NCI-H748 (cell line): Measurements from ENCODE around the gene UBALD2.
A peak's percentile ranks its signal among the peaks of the same experiment; 100 is the strongest.
"Not testable (repeated sequence)": the region's sequence is repeated elsewhere in the genome, so short reads cannot be mapped to it uniquely, and the experiment has no call there.

ENCODE experiments used
- DNase-seq: peaks from one replicate; lab custom pipeline; 2025; ENCODE audit not compliant: unreplicated experiment; lab: John Stamatoyannopoulos, UW

The UBALD2 gene

DNA sequence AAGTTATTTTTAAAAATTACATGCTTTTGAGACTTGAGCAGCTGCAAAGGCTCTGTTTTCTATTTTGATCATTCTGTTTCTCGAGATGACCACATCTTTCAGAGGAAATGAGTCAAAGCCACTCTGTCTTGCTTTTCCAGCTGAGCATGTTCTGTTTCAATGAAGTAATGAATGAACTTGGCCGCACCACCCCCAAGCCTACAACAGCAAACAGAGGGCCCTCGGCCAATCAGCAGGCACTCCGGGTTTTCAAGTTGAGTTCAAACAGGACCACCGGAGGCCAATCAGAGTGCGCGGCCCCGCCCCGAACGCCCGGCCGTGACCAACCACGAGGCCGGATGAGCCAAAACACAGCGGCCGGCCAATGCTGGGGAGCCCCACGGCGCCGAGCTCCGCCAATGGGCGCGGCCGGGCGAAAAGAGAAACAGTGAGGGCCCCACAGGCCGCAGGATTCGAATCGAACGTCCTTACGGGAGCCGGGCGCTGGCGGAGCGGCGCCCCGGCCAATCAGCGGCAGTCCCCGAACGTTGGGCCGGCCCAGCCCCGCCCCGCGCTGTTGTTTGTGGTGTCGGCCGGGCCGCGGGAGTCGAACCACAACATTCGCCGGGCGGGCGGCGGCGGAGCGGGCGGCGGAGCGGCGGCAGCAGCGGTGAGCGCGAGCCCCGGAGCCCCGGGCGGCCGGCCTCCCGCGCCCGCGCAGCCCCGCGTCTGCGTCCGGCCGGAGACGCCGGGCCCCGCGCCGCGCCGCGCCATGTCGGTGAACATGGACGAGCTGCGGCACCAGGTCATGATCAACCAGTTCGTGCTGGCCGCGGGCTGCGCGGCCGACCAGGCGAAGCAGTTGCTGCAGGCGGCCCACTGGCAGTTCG, at the start of gene UBALD2:
TSS of gene UBALD2 (plus strand) at position 594 of the 869 bp plus-strand sequence. CDS start at position 752, 158 bp downstream.
- peak; percentile 97 for DNase-seq

DNA sequence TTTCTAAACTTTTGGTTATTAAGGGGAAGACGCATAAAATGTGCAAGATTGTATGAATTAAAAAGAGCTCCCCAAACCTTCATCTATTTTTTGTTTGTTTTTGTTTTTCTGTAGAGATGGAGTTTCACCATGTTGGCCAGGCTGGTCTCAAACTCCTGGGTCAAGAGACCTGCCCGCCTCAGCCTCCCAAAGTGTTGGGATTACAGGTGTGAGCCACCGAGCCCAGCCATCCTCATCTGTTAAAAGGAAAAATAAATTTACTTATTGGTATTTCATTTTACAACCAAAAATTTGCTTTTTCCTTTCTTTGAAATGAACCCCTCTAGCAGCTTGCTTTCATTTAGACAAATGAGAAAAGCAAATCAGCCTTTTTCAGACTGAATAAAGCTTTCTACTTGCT, 48.1 kb upstream of the UBALD2 start:
- no peak for DNase-seq

DNA sequence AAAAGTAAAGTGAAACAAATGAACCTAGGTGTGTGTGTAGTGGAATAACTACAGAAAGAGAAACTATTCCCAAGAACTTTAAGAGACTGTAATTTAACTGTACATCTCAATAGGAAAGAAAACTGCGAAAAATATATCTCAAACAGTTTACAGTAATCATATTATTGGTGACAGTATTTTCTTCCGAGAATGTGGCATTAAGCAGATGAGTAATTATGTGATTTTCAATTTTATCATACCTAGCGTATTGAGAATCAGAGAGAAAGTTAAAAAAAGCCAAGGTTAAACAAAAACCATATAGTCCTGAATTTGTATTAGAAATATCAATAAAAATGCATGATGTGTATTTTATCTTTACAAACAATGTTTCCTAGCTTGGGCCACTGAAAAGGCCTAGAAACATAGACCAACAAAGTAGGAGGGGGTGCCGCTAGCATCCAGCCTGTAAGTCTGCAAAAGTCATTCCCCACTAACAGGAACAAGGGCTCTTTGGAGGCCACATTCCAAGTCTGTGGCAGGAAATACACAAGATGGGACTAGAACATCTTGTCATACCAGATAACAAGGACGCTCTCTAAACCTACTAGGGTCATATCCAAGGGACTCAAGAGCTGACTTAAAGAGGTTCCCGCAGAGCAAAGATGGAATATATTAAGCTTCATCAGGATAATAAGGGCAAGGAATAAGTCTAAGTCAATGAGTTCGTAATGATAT, 45.3 kb upstream of the UBALD2 start:
- DNase-seq = no peak

DNA sequence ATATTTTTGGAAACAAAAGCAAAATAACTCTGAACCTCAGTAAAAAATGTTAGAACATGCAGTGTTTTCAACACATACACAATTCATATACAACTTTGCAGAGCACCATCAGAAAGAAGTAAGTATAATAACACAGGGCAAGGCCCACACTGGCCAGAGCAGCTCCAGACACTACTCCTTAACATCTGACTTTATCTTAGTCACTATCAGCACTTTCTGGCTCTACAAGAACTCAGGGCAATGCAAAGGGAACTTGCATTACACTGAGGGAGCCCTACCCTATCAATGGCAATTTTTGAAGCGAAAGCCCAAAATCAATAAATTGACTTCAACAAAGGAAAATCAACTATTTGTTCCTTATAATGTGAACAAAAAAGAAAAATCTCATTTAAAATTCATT, 41.3 kb upstream of the UBALD2 start:
- no peak for DNase-seq

DNA sequence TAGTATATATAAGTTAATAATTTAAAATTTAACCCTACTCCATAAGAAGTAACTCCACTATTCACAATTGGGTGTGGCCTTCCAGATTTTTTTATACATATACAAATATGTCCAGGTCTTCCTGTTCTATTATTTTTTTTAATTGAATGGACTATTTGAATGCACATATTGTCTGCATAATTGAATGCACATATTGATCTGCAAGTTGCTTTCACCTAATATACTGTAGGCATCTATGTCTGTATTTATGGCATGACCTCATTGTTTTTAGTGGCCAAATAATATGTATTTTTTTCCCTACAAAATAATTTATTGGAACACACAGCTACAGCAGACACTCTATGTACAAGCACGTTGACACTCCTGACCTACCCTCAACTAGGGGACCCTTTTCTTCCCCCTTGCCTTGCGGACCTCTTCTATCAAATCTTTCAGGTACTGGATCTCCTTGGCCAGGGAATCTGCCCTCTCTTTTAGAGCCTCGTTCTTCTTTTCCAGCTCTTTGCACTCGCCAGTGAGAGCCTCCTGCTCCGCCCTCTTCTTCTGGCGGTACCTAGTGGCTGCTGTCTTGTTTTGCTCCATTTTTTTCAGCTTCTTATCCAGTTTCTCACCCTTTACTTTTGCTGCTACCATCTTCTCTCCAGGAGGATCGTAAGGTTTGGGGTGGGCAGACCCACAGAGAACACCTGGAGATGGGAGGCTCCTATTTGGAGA, 39.6 kb upstream of the UBALD2 start:
- not testable (repeated sequence) for DNase-seq

DNA sequence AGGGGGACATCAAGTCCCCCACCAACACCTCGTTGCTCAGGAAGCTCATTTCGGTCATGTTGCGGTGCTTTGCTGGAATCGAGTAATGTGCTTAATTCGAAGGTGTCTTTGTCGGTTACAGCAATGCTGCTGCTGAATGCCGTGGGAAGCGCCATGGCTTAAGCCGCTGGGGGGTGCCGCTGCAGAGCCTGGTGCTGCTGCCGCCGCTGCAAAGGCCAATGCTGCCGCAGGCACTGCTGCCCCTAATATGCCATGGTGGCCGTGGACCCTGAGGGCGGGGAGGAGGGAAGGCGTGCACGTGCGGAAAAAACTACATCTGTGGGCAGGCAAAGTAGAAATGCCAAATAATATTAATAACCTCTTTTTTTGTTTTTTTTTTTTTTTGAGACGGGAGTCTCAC, 38.4 kb upstream of the UBALD2 start:
- not testable (repeated sequence) for DNase-seq

DNA sequence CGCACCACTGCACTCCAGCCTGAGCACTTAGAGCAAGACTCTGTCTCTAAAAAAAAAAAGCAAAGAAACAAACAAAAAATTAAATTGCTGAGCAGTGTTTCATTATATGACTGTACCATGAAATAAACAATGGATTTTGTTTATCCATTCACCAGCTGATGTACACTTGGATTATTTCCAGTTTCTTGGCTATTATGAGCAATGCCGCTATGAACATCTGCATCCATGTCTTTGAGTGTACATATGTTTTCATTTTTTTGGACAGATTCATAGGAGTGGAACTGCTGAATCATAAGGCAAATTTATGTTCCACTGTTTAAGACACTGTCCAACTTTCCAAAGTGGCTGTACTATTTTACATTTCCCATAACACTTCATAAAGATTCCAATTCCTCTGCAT, 32.8 kb upstream of the UBALD2 start:
- no peak for DNase-seq

DNA sequence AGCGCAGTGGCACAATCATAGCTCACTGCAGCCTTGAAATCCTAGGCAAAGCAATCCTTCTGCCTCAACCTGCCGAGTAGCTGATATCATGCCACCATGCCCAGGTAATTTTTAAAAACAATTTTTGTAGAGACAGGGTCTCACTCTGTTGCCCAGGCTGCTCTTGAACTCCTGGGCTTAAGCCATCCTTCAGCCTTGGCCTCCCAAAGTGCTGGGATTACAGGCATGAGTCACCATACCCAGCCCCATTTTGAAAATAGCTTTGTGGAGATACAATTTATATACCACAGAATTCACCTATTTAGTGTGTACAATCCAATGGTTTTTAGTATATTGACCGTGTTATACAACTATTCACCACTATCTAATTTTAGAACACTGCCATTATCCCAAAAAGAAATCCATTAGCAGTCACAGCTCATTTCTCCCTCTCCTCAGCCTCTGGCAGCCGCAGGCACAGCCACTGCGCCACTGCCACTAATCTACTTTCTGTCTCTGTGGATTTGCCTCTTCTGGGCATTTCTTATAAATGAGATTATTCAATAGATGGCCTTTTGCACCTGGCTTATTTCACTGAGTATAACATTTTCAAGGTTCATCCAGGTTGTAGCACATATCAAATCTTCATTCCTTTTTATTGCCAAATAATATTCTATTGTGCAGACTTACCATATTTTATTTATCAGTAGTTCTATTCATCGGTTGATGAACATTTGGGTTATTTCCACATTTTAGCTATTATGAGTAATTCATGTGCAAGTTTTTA, 31.4 kb upstream of the UBALD2 start:
- no peak for DNase-seq

DNA sequence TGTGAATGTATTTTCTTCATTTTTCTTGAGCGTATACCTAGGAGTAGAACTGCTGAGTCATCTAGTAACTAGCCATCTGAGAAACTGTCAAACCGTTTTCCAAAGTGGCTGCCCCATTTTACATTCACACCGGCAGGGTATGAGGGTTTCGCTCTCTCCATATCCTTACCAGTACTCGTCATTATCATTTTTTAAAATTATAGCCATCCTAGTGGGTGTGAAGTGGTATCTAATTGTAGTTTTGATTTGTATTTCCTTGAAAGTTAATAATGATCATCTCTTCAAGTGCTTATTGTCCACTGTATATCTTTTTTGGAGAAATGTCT, 30.8 kb upstream of the UBALD2 start:
- DNase-seq = no peak

DNA sequence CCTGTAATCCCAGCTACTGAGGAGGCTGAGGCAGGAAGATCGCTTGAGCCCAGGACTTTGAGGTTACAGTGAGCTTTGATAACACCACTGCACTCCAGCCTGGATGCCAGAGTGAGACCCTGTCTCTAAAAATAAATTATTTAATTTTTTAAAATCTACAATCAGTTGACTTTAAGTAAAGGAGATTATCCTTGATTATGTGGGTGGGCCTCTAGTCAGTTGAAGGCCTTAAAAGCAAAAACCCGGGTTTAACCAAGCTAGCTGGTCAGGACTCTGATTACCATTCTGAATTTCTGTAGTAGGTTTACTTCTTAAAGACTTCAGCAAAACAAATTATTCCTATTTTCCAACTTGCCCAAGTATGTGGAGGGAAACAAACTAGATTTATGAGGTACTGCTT, 29.3 kb upstream of the UBALD2 start:
- no peak for DNase-seq

DNA sequence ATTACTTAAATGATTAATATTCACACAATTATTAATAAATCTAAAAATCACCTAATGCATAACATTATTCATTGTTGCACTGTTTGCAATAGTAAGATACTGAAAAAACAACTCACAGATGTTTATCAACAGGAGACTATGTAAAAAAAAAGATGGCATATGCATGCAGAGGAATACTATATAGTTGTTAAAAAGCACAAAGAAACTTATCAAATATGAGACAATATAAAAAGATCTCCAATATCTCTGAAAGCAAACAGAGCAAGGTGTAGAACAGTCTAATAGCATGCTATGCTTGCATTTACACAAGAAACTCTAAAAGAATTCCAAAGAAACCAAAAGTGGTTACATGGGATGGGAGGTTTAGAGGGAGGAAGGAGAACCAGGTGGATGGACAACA, 28.5 kb upstream of the UBALD2 start:
- no peak for DNase-seq

DNA sequence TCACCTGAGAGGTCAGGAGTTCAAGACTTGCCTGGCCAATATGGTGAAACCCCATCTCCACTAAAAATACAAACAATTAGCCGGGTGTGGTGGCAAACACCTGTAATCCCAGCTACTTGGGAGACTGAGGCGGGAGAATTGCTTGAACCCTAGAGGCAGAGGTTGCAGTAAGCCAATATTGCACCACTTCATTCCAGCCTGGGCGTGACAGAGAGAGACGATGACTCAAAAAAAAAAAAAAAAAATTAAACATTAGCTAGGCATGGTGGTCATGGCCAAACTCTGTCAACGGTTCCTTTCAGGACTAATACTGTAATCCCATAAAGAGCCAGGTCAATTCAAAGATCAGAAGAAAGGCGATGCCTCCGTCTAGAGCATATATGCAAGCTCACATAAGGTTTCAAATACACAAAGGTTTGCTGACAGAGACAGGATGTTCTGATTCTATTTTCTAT, 27.3 kb upstream of the UBALD2 start:
- DNase-seq = no peak

DNA sequence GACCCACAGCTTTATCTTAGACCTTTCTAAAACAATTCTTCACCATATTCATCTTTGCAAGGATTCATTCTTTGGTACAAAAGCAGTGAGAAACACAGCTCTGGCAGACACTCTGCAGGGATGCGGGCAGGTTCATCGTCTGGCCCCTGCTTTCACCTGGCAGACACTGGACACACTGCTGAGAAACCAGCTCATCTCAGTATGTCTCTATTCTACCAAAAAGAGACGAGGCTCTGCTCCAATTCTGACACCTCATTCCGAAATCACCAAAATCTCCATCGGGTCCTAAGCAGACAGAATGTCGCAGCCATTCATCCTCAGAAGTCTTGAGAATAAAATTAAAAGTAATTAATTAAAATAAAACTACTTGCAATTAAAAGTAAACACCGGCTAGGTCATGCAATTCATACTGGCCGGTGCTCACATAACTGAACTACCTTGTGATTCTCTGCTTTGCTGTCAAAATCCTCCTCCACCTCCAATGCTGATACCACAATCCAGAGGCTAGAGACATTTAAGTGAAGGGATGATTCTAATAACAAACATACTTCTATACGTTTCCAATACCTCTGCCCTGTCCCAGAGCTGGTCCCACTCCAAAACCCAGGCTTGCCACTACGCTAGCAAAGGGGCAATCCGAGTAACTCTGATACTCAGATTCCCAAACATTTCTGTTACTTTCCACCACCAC, 26.2 kb upstream of the UBALD2 start:
- no peak for DNase-seq

DNA sequence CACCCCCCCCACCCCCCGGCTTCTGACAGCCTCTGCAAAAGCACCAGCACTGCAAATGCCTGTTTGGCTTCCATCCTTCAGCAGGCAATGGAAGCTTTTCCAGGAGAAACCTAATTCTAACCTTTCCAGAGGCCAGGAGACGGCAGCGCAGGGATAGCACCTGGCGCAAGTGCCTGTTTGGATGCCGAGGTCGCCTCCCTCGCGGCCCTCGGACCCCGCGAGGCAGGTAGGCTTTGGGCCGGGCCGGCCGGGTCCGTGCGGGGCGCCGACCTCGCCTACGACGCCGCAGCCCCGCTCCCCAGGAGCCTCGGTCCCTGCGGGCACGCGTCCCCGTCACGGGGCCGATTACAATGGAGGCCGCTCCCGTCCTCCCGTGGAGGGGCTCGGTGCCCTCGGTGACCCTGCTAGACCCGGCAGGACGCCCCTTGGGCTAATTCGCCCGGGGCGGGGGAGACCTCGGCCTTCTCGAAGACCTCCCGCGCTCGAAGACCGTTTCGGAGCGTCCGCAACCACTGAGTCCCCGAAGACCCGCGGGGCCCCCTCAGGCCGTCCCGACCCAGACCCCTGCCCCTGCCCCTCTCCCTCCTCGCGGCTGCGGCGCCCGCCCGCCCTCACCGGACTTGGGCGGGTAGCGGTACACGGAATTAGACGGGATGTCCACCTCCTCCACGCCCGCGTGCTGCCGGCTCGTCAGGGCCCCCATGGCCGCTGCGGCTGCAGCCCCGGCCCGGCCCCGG, 25.4 kb upstream of the UBALD2 start:
- DNase-seq = peak; percentile 21

DNA sequence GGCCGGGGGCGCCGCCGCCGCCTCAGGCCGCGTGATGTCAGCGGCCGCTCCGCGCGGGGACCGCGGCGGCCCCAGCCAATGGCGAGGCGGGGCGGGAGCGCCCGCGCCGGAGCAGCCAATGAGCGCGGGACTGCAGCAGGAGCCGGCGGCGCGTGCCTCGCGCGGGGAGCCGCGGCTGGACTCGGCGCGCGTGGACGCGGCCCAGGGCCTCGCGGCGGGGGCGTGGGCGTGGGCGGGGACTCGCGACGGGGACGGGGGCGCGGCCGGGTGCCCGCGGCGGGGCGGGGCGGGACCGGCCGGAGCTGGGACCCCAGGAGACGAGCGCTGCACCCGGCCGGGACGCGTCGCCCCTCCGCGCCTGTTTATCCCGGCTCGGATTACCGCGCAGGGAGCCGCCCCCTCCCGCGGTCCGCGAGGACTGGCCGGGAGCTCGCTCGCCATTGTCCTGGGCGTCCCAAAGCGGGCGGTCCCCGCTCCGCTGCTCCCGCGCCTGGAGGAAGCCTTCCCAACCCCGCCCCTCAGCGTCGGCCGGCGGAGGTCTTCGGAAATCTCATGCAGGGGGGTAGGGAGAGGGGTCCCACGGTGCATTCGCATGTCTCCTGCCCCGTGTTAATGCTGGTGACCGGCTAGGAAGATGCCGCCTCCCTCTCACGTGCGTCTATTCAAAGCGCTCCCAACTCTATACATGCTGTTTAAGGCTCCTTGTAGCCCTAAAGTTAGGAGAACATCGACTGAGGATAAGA, 24.5 kb upstream of the UBALD2 start, which contains the start of gene RNF157:
TSS of gene RNF157 (minus strand) at position 33 of the 743 bp plus-strand sequence. CDS start 253 bp downstream, outside the sequence.
- DNase-seq = peak; percentile 69

DNA sequence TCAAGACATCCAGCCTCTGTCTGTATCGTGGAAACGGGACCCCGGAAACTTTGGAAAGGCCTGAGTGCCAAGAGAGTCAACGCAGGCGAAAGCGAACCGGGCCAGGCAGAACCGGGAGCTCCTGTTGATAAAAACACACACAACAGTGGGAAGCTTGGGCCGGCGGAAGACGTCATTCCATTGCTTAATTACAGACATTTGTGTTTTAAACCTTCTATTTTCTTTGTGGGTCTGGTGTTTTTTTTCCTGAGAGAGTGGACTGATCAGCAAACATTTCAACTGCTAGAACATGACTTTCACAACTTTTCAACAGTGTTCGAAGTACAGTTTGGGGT, 24.0 kb upstream of the UBALD2 start:
- DNase-seq = no peak

DNA sequence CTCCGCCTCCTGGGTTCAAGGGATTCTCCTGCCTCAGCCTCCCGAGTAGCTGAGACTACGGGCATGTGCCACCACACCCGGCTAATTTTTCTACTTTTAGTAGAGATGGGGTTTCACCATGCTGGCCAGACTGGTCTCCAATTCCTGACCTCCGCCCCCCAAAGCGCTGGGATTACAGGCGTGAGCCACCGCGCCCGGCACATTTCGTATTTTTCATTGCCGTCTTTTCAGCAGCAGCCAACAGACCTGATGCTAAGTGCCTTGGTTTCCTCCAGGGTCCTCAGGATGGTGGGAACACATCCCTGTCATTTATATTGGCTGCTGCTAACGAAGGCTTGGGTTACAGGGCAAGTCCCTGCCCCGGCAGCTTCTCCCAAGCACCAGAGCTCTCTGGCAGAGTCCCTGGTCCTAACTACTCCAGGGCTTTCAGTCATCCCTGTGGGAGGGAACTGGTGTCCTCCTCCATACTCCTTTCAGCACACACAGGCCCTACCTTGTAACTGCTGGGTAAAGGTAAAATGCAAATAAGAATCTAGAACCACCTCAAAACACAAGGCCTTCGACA, 23.4 kb upstream of the UBALD2 start:
- no peak for DNase-seq

DNA sequence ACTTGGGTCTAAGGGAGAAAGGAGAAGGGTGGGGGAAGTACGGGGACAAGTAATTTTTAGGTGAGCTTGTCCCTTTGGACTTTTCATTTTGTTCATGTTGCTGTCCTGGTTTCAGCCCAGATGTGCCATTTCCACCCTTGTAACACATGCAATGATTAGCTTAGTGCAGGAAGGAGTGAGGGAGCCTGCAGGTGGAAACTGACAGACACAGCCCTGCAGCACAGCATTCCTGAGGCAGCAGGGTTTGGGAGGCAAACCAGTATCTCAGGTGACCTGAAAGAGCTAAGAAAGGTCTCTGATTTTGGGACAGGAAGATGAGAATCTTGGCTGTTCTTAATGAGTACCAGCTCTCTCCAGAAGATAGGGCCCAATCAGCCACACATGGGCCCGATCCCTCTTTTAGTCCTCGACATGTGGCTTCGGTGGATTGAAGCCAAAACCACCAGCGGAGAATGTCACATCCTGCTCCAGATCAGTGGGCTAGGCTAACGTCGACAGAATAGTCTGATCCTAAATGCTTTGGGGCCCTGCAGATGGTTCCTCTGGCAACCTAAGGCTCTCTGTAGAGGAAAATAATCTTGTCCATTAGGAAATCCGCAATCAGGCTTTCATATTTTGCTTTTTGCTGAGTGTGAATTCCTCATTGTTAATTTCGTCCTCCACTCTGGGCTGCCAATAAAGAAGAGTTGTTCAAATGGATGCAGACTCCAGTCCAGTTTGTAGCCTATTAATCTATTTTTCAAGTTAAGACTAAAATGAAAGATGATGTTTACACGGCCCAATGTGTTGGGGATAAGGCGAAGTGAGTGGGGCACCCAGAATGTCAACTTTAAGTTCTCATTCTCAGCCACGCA, 21.1 kb upstream of the UBALD2 start:
- DNase-seq = no peak
